ENCODE measurements around the gene BCKDHB. TPM values are rescaled to one million over a fixed set of nuclear protein-coding genes. Genes with fewer than 3 reads are reported as not detected.
"Not testable (repeated sequence)": the region's sequence is repeated elsewhere in the genome, so short reads cannot be mapped to it uniquely, and the experiment has no call there.

The BCKDHB gene
- total and polyA plus RNA-seq, 12 donors = 6.4 to 33.9 (median 18.9) TPM

- no peaks in the 10 kb centered on the region for H3K36me3 ChIP-seq (replicated peaks in 1 of 2)
- TF ChIP-seq POLR2A (IDR thresholded peaks at IDR 0.05) = no peak
- no peak for TF ChIP-seq CTCF (IDR thresholded peaks at IDR 0.05)
- no peaks in the 10 kb centered on the region for H3K27me3 ChIP-seq
- H3K4me1 ChIP-seq (replicated peaks in 1 of 2) = no peaks in the 10 kb centered on the region
- no peak overlapping the region for H3K4me3 ChIP-seq
- no peak overlapping the region for H3K27ac ChIP-seq
- 44 to 59% (median 57%) methylated on average over 3 of the region's 3 CpGs for WGBS, 4 donors
- intact Hi-C loops (cut with DNase I) = loop anchor here in 1 of 2 donors (10.0 kb wide), 1 partner anchor 151 kb away; the partner anchor contains the start of gene ELOVL4
- DNase-seq = no peak
- H3K9me3 ChIP-seq (replicated peaks in 1 of 3) = peaks cover 0 to 5% (median 0%) of the 10 kb centered on the region in 3 donors
These were observed 10.9 kb upstream of the BCKDHB start for GRCh38 chr6:80095600-80095999.

GRCh38 chr6:80098392-80098791 lies 8.1 kb upstream of the BCKDHB start:
- Histone ChIP-seq H3K27ac (no peak overlapping the region), H3K4me1 (replicated peaks in 1 of 2) (no peaks in the 10 kb centered on the region), H3K36me3 (replicated peaks in 1 of 2) (no peaks in the 10 kb centered on the region), H3K27me3 (no peaks in the 10 kb centered on the region), H3K4me3 (no peak overlapping the region), H3K9me3 (replicated peaks in 1 of 3) (peaks cover 0 to 5% (median 0%) of the 10 kb centered on the region in 3 donors)
- TF ChIP-seq POLR2A (IDR thresholded peaks at IDR 0.05) (no peak), CTCF (IDR thresholded peaks at IDR 0.05) (no peak)
- intact Hi-C loops (cut with DNase I) = loop anchor here in 1 of 2 donors (10.0 kb wide), 1 partner anchor 154 kb away; the partner anchor contains the start of gene ELOVL4
- no peak for DNase-seq

GRCh38 chr6:80104520-80104919 lies 2.0 kb upstream of the BCKDHB start:
- no peak overlapping the region for H3K4me3 ChIP-seq
- no peak for DNase-seq
- H3K4me1 ChIP-seq (replicated peaks in 1 of 2) = peaks cover 0 to 11% of the 10 kb centered on the region in 2 donors
- no peaks in the 10 kb centered on the region for H3K36me3 ChIP-seq (replicated peaks in 1 of 2)
- H3K27me3 ChIP-seq = no peaks in the 10 kb centered on the region
- no peak for TF ChIP-seq POLR2A (IDR thresholded peaks at IDR 0.05)
- TF ChIP-seq CTCF (IDR thresholded peaks at IDR 0.05) = no peak
- intact Hi-C loops (cut with DNase I) = no loop called here
- H3K9me3 ChIP-seq (replicated peaks in 1 of 3) = no peaks in the 10 kb centered on the region
- no peak overlapping the region for H3K27ac ChIP-seq

- WGBS, 4 donors = 1 to 2% (median 1%) methylated on average over 6 of the region's 6 CpGs
- intact Hi-C loops (cut with DNase I) = no loop called here
- H3K9me3 ChIP-seq (replicated peaks in 1 of 3) = no peaks in the 10 kb centered on the region
- H3K27ac ChIP-seq = peak overlapping the region in 2 of 5 donors; percentile 59 to 86
- no peak for DNase-seq
- H3K27me3 ChIP-seq = no peaks in the 10 kb centered on the region
- TF ChIP-seq CTCF (IDR thresholded peaks at IDR 0.05) (no peak), POLR2A (IDR thresholded peaks at IDR 0.05) (no peak)
- peak overlapping the region in 2 of 4 donors; percentile 5 to 71 for H3K4me3 ChIP-seq
- H3K4me1 ChIP-seq (replicated peaks in 1 of 2) = peaks cover 0 to 11% of the 10 kb centered on the region in 2 donors
- H3K36me3 ChIP-seq (replicated peaks in 1 of 2) = no peaks in the 10 kb centered on the region
These were observed 476 bp upstream of the BCKDHB start for GRCh38 chr6:80105972-80106417.

- H3K27ac ChIP-seq; H3K4me1 ChIP-seq (replicated peaks in 1 of 2); H3K4me3 ChIP-seq; H3K27me3 ChIP-seq; H3K36me3 ChIP-seq (replicated peaks in 1 of 2); H3K9me3 ChIP-seq (replicated peaks in 1 of 3); intact Hi-C loops (cut with DNase I); DNase-seq: not testable (repeated sequence)
- WGBS, 4 donors = 92 to 100% (median 99%) methylated on average over 3 of the region's 3 CpGs
These were observed 16.1 kb downstream of the BCKDHB start for GRCh38 chr6:80122576-80122975.
